ENCODE data around the gene MDFIC2. TPM values are rescaled to one million over a fixed set of nuclear protein-coding genes. Genes with fewer than 3 reads are reported as not detected.

The MDFIC2 gene
- total and polyA plus RNA-seq, 2 experiments from 2014 or later: not detected

DNA sequence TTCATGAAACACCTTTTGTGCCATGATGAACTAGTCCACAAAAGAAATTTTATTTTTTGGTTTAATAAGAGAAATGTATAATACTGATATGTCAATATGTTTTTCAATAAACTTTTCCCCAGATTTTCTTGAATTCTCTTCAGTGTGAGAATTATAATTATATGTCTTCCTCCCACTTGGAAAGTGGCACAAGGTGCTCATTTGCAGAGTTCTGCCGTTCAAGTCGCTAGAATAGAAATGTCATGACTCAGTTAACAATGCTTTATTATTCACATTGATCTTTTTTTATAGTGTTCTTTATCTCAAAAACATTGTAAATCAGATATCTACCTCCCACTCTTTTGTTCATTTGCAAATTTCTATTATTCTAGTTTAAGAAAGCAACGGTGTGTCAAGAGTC, 87.3 kb downstream of the MDFIC2 start:
- TF ChIP-seq, protein P1, sequence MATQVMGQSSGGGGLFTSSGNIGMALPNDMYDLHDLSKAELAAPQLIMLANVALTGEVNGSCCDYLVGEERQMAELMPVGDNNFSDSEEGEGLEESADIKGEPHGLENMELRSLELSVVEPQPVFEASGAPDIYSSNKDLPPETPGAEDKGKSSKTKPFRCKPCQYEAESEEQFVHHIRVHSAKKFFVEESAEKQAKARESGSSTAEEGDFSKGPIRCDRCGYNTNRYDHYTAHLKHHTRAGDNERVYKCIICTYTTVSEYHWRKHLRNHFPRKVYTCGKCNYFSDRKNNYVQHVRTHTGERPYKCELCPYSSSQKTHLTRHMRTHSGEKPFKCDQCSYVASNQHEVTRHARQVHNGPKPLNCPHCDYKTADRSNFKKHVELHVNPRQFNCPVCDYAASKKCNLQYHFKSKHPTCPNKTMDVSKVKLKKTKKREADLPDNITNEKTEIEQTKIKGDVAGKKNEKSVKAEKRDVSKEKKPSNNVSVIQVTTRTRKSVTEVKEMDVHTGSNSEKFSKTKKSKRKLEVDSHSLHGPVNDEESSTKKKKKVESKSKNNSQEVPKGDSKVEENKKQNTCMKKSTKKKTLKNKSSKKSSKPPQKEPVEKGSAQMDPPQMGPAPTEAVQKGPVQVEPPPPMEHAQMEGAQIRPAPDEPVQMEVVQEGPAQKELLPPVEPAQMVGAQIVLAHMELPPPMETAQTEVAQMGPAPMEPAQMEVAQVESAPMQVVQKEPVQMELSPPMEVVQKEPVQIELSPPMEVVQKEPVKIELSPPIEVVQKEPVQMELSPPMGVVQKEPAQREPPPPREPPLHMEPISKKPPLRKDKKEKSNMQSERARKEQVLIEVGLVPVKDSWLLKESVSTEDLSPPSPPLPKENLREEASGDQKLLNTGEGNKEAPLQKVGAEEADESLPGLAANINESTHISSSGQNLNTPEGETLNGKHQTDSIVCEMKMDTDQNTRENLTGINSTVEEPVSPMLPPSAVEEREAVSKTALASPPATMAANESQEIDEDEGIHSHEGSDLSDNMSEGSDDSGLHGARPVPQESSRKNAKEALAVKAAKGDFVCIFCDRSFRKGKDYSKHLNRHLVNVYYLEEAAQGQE (IDR thresholded peaks at IDR 0.05; ENCODE audit: unreplicated experiment): no peak
- TF ChIP-seq ZNF114 (CRISPR knock-in tag; IDR thresholded peaks at IDR 0.05): no peak
- TF ChIP-seq EZH2 (IDR thresholded peaks at IDR 0.05; ENCODE audit: low read depth, unreplicated experiment): no peak
- TF ChIP-seq, protein P2, sequence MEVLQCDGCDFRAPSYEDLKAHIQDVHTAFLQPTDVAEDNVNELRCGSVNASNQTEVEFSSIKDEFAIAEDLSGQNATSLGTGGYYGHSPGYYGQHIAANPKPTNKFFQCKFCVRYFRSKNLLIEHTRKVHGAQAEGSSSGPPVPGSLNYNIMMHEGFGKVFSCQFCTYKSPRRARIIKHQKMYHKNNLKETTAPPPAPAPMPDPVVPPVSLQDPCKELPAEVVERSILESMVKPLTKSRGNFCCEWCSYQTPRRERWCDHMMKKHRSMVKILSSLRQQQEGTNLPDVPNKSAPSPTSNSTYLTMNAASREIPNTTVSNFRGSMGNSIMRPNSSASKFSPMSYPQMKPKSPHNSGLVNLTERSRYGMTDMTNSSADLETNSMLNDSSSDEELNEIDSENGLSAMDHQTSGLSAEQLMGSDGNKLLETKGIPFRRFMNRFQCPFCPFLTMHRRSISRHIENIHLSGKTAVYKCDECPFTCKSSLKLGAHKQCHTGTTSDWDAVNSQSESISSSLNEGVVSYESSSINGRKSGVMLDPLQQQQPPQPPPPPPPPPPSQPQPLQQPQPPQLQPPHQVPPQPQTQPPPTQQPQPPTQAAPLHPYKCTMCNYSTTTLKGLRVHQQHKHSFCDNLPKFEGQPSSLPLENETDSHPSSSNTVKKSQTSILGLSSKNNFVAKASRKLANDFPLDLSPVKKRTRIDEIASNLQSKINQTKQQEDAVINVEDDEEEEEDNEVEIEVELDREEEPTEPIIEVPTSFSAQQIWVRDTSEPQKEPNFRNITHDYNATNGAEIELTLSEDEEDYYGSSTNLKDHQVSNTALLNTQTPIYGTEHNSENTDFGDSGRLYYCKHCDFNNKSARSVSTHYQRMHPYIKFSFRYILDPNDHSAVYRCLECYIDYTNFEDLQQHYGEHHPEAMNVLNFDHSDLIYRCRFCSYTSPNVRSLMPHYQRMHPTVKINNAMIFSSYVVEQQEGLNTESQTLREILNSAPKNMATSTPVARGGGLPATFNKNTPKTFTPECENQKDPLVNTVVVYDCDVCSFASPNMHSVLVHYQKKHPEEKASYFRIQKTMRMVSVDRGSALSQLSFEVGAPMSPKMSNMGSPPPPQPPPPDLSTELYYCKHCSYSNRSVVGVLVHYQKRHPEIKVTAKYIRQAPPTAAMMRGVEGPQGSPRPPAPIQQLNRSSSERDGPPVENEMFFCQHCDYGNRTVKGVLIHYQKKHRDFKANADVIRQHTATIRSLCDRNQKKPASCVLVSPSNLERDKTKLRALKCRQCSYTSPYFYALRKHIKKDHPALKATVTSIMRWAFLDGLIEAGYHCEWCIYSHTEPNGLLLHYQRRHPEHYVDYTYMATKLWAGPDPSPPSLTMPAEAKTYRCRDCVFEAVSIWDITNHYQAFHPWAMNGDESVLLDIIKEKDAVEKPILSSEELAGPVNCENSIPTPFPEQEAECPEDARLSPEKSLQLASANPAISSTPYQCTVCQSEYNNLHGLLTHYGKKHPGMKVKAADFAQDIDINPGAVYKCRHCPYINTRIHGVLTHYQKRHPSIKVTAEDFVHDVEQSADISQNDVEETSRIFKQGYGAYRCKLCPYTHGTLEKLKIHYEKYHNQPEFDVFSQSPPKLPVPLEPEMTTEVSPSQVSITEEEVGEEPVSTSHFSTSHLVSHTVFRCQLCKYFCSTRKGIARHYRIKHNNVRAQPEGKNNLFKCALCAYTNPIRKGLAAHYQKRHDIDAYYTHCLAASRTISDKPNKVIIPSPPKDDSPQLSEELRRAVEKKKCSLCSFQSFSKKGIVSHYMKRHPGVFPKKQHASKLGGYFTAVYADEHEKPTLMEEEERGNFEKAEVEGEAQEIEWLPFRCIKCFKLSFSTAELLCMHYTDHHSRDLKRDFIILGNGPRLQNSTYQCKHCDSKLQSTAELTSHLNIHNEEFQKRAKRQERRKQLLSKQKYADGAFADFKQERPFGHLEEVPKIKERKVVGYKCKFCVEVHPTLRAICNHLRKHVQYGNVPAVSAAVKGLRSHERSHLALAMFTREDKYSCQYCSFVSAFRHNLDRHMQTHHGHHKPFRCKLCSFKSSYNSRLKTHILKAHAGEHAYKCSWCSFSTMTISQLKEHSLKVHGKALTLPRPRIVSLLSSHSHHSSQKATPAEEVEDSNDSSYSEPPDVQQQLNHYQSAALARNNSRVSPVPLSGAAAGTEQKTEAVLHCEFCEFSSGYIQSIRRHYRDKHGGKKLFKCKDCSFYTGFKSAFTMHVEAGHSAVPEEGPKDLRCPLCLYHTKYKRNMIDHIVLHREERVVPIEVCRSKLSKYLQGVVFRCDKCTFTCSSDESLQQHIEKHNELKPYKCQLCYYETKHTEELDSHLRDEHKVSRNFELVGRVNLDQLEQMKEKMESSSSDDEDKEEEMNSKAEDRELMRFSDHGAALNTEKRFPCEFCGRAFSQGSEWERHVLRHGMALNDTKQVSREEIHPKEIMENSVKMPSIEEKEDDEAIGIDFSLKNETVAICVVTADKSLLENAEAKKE (CRISPR knock-in tag; IDR thresholded peaks at IDR 0.05): no peak
- no peak for TF ChIP-seq ZNF331 (CRISPR knock-in tag; IDR thresholded peaks at IDR 0.05; ENCODE audit: low read depth)
- TF ChIP-seq POLR2AphosphoS5 (IDR thresholded peaks at IDR 0.05; ENCODE audit: low read depth): no peak
- TF ChIP-seq NANOG (IDR thresholded peaks at IDR 0.05; ENCODE audit: borderline replicate concordance): no peak
- no peak for TF ChIP-seq JUNB (IDR thresholded peaks at IDR 0.05; ENCODE audit: unreplicated experiment)
- TF ChIP-seq, protein P3, sequence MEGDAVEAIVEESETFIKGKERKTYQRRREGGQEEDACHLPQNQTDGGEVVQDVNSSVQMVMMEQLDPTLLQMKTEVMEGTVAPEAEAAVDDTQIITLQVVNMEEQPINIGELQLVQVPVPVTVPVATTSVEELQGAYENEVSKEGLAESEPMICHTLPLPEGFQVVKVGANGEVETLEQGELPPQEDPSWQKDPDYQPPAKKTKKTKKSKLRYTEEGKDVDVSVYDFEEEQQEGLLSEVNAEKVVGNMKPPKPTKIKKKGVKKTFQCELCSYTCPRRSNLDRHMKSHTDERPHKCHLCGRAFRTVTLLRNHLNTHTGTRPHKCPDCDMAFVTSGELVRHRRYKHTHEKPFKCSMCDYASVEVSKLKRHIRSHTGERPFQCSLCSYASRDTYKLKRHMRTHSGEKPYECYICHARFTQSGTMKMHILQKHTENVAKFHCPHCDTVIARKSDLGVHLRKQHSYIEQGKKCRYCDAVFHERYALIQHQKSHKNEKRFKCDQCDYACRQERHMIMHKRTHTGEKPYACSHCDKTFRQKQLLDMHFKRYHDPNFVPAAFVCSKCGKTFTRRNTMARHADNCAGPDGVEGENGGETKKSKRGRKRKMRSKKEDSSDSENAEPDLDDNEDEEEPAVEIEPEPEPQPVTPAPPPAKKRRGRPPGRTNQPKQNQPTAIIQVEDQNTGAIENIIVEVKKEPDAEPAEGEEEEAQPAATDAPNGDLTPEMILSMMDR (conservative IDR thresholded peaks at IDR 0.05; ENCODE audit: low read depth in 2 of 2): no peak
- TF ChIP-seq, protein P4, sequence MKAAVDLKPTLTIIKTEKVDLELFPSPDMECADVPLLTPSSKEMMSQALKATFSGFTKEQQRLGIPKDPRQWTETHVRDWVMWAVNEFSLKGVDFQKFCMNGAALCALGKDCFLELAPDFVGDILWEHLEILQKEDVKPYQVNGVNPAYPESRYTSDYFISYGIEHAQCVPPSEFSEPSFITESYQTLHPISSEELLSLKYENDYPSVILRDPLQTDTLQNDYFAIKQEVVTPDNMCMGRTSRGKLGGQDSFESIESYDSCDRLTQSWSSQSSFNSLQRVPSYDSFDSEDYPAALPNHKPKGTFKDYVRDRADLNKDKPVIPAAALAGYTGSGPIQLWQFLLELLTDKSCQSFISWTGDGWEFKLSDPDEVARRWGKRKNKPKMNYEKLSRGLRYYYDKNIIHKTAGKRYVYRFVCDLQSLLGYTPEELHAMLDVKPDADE (IDR thresholded peaks at IDR 0.05): no peak
- no peak for TF ChIP-seq CREB1 (CRISPR knock-in tag; IDR thresholded peaks at IDR 0.05; ENCODE audit: low read depth)
- TF ChIP-seq STAT1 (IDR thresholded peaks at IDR 0.05; ENCODE audit: unreplicated experiment): no peak
- no peak for TF ChIP-seq EZH2phosphoT487 (IDR thresholded peaks at IDR 0.05; ENCODE audit: unreplicated experiment)
- H3K9me3 Mint-ChIP-seq: no peaks in the 10 kb centered on the region
- H3K4me1 Mint-ChIP-seq: peaks cover 10% of the 10 kb centered on the region
- H3K27me3 Mint-ChIP-seq (ENCODE audit: insufficient read depth, low read depth, poor library complexity): no peaks in the 10 kb centered on the region
- DNase-seq (ENCODE audit: low spot score) (no peak), ATAC-seq (no peak)
- H3K36me3 Mint-ChIP-seq (ENCODE audit: low read depth): no peaks in the 10 kb centered on the region
- Histone ChIP-seq H3K27me3 (ENCODE audit: insufficient read depth) (no peaks in the 10 kb centered on the region), H3F3A (replicated peaks; ENCODE audit: low read depth) (no peaks in the 10 kb centered on the region), H3K4me3 (no peak overlapping the region), H3K36me3 (ENCODE audit: insufficient read depth) (no peaks in the 10 kb centered on the region), H3K4me2 (no peak overlapping the region), H2AFZ (no peak overlapping the region), H3K27ac (ENCODE audit: low read depth) (no peak overlapping the region), H3K9me2 (ENCODE audit: insufficient read depth) (0 out of 2 replicates have a peak, but pooled peaks cover 3% of the 10 kb centered on the region), H3K4me1 (ENCODE audit: insufficient read depth) (no peaks in the 10 kb centered on the region), H3K79me2 (replicated peaks; ENCODE audit: insufficient read depth) (no peaks in the 10 kb centered on the region), H4K20me1 (replicated peaks; ENCODE audit: insufficient read depth) (no peaks in the 10 kb centered on the region)
- H3K4me3 Mint-ChIP-seq: no peak overlapping the region
- no peak overlapping the region for H3K27ac Mint-ChIP-seq
